H9 (cell line): ENCODE data around the gene HEBP2. TPM values are rescaled to one million over a fixed set of nuclear protein-coding genes. Genes with fewer than 3 reads are reported as not detected.

Experiments used
- DNase-seq: peaks from one replicate; pipeline ENCODE4 v3.0.0-alpha.2; 2017
- H2AFZ ChIP-seq: one replicate; pipeline ENCODE4 v1.6.1; 2013; ENCODE audit warnings: mild to moderate bottlenecking, low read length, control low read depth, moderate library complexity
- H2AK5ac ChIP-seq: 2 replicates; pipeline ENCODE4 v1.6.1; 2013; ENCODE audit warnings: low read length, control low read depth, mixed read lengths; ENCODE audit not compliant: insufficient read length
- H2BK120ac ChIP-seq: one replicate; pipeline ENCODE4 v1.6.1; 2013; ENCODE audit warnings: low read depth, mild to moderate bottlenecking, low read length, control low read depth, inconsistent platforms; ENCODE audit not compliant: poor library complexity, severe bottlenecking
- H2BK12ac ChIP-seq: 2 replicates; pipeline ENCODE4 v1.6.1; 2013; ENCODE audit warnings: low read length, control low read depth, mixed read lengths, low read depth; ENCODE audit not compliant: insufficient read length
- H2BK15ac ChIP-seq: 2 replicates; pipeline ENCODE4 v1.6.1; 2013; ENCODE audit warnings: low read depth, low read length, control low read depth
- H2BK20ac ChIP-seq: one replicate; pipeline ENCODE4 v1.6.1; 2013; ENCODE audit warnings: low read depth, mild to moderate bottlenecking, low read length, control low read depth, inconsistent platforms; ENCODE audit not compliant: poor library complexity, severe bottlenecking
- H2BK5ac ChIP-seq: 2 replicates; pipeline ENCODE4 v1.6.1; 2013; ENCODE audit warnings: low read length, control low read depth, mixed read lengths; ENCODE audit not compliant: insufficient read length
- H3K14ac ChIP-seq: 2 replicates; pipeline ENCODE4 v1.6.1; 2013; ENCODE audit warnings: low read length, control low read depth; ENCODE audit not compliant: insufficient read depth
- H3K18ac ChIP-seq: 2 replicates; pipeline ENCODE4 v1.6.1; 2013; ENCODE audit warnings: low read depth, mild to moderate bottlenecking, mixed read lengths, low read length, control low read depth; ENCODE audit not compliant: insufficient read length
- H3K23ac ChIP-seq: 2 replicates; pipeline ENCODE4 v1.6.1; 2013; ENCODE audit warnings: low read length, control low read depth, mixed read lengths, low read depth; ENCODE audit not compliant: insufficient read length
- H3K23me2 ChIP-seq: 2 replicates; pipeline ENCODE4 v1.6.1; 2013; ENCODE audit warnings: low read depth, mild to moderate bottlenecking, mixed read lengths, low read length, control low read depth; ENCODE audit not compliant: insufficient read length, poor library complexity, severe bottlenecking
- H3K27ac ChIP-seq: 2 replicates; pipeline ENCODE4 v1.5.1; 2013; ENCODE audit warnings: low read length, control low read depth, mixed read lengths, low read depth; ENCODE audit not compliant: insufficient read length
- H3K27me3 ChIP-seq: 2 replicates; pipeline ENCODE4 v1.6.1; 2013; ENCODE audit warnings: low read length, control low read depth, inconsistent platforms; ENCODE audit not compliant: insufficient read depth
- H3K4ac ChIP-seq: 2 replicates; pipeline ENCODE4 v1.6.1; 2013; ENCODE audit warnings: low read depth, mild to moderate bottlenecking, control low read depth, inconsistent platforms, low read length, moderate library complexity
- H3K4me1 ChIP-seq: 2 replicates; pipeline ENCODE4 v1.6.1; 2013; ENCODE audit warnings: low read length, control low read depth, inconsistent platforms; ENCODE audit not compliant: insufficient read depth
- H3K4me2 ChIP-seq: 2 replicates; pipeline ENCODE4 v1.6.1; 2013; ENCODE audit warnings: low read length, control low read depth, mixed read lengths; ENCODE audit not compliant: insufficient read length, insufficient read depth
- H3K56ac ChIP-seq: 2 replicates; pipeline ENCODE4 v1.6.1; 2013; ENCODE audit warnings: low read depth, mild to moderate bottlenecking, mixed read lengths, low read length, control low read depth; ENCODE audit not compliant: insufficient read length
- H3K79me1 ChIP-seq: 2 replicates; pipeline ENCODE4 v1.6.1; 2013; ENCODE audit warnings: low read depth, mild to moderate bottlenecking, moderate library complexity, low read length, control low read depth, inconsistent platforms; ENCODE audit not compliant: insufficient read depth, poor library complexity, severe bottlenecking
- H3K79me2 ChIP-seq: 2 replicates; pipeline ENCODE4 v1.6.1; 2013; ENCODE audit warnings: low read length, control low read depth, inconsistent platforms; ENCODE audit not compliant: insufficient read depth
- H3K9ac ChIP-seq: 2 replicates; pipeline ENCODE4 v1.6.1; 2013; ENCODE audit warnings: low read length, control low read depth, mixed read lengths; ENCODE audit not compliant: insufficient read length; ENCODE audit errors: extremely low read depth
- H3K9me3 ChIP-seq: one replicate; pipeline ENCODE4 v1.6.1; 2013; ENCODE audit warnings: low read depth, low read length, inconsistent platforms; ENCODE audit not compliant: control insufficient read depth
- H3T11ph ChIP-seq: one replicate; pipeline ENCODE4 v1.6.1; 2013; ENCODE audit warnings: mild to moderate bottlenecking, low read length, control low read depth, inconsistent platforms
- H4K20me1 ChIP-seq: one replicate; pipeline ENCODE4 v1.6.1; 2013; ENCODE audit not compliant: control insufficient read depth, insufficient read length, insufficient read depth
- H4K5ac ChIP-seq: 2 replicates; pipeline ENCODE4 v1.6.1; 2013; ENCODE audit warnings: low read depth, mild to moderate bottlenecking, mixed read lengths, low read length, control low read depth; ENCODE audit not compliant: insufficient read length
- H4K8ac ChIP-seq: replicated peaks from 2 replicates; pipeline ENCODE4 v1.6.1; 2013; ENCODE audit warnings: low read length, control low read depth, mixed read lengths, low read depth; ENCODE audit not compliant: insufficient read length
- H4K91ac ChIP-seq: 2 replicates; pipeline ENCODE4 v1.6.1; 2013; ENCODE audit warnings: low read depth, mild to moderate bottlenecking, moderate library complexity, mixed read lengths, low read length, control low read depth; ENCODE audit not compliant: insufficient read length
- H3K27ac Mint-ChIP-seq, 3 experiments: 2 replicates in 2 of 3; 3 replicates in 1 of 3; pipeline ENCODE4 v1.8.0; 2020 to 2021; ENCODE audit warnings: mixed read lengths in 3 of 3, mild to moderate bottlenecking in 1 of 3, moderate library complexity in 1 of 3
- H3K27me3 Mint-ChIP-seq: 2 replicates; pipeline ENCODE4 v1.8.0; 2021; ENCODE audit warnings: low read depth, mild to moderate bottlenecking, moderate library complexity, mixed read lengths
- H3K36me3 Mint-ChIP-seq, 3 experiments: 2 replicates in 2 of 3; 3 replicates in 1 of 3; pipeline ENCODE4 v1.8.0; 2020 to 2021; ENCODE audit warnings: low read depth in 3 of 3, mixed read lengths in 3 of 3; ENCODE audit not compliant: insufficient read depth in 1 of 3
- H3K4me1 Mint-ChIP-seq, 2 experiments: 2 replicates each; pipeline ENCODE4 v1.8.0; 2020; ENCODE audit warnings: mixed read lengths in 2 of 2
- H3K4me3 Mint-ChIP-seq, 2 experiments: 2 replicates in 1 of 2; 3 replicates in 1 of 2; pipeline ENCODE4 v1.8.0; 2020 to 2021; ENCODE audit warnings: mild to moderate bottlenecking in 2 of 2, mixed read lengths in 2 of 2, moderate library complexity in 1 of 2
- H3K9me3 Mint-ChIP-seq, 2 experiments: 2 replicates in 1 of 2; 3 replicates in 1 of 2; pipeline ENCODE4 v1.8.0; 2020; ENCODE audit warnings: mild to moderate bottlenecking in 2 of 2, mixed read lengths in 2 of 2, moderate library complexity in 1 of 2
- WGBS: extraction: QIAGEN DNeasy Blood & Tissue Kit; methylation state at CpG from one replicate; pipeline ENCODE4 v1.1.7; 2013; ENCODE audit warnings: missing lambda C conversion rate, low lambda C conversion rate, mixed read lengths; ENCODE audit not compliant: insufficient read length; ENCODE audit errors: extremely low coverage; 5-methylcytosine and 5-hydroxymethylcytosine counted together
- total RNA-seq: library from RNA; stranded (reverse); gene quantifications from 2 replicates; pipeline ENCODE4 v1.2.1, GENCODE V29; 2021
- TF ChIP-seq, protein P1 (sequence below): fragments of 200-600 bp; sonication (generic); conservative IDR thresholded peaks from 3 replicates; pipeline ENCODE4 v1.8.0; 2021; ENCODE audit warnings: antibody characterized with exemption, mild to moderate bottlenecking

Gene HEBP2
- total RNA-seq, 1 experiment from 2014 or later = 57.8 TPM

- H3K18ac ChIP-seq = no peak overlapping the region
- TF ChIP-seq, protein P1, sequence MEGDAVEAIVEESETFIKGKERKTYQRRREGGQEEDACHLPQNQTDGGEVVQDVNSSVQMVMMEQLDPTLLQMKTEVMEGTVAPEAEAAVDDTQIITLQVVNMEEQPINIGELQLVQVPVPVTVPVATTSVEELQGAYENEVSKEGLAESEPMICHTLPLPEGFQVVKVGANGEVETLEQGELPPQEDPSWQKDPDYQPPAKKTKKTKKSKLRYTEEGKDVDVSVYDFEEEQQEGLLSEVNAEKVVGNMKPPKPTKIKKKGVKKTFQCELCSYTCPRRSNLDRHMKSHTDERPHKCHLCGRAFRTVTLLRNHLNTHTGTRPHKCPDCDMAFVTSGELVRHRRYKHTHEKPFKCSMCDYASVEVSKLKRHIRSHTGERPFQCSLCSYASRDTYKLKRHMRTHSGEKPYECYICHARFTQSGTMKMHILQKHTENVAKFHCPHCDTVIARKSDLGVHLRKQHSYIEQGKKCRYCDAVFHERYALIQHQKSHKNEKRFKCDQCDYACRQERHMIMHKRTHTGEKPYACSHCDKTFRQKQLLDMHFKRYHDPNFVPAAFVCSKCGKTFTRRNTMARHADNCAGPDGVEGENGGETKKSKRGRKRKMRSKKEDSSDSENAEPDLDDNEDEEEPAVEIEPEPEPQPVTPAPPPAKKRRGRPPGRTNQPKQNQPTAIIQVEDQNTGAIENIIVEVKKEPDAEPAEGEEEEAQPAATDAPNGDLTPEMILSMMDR = no peak
- Mint-ChIP-seq H3K27ac (no peak overlapping the region), H3K27me3 (no peaks in the 10 kb centered on the region), H3K9me3 (no peaks in the 10 kb centered on the region; a peak in 1 of 5 replicates), H3K4me1 (no peaks in the 10 kb centered on the region; a peak in 1 of 4 replicates), H3K4me3 (no peak overlapping the region), H3K36me3 (peaks cover 19 to 50% (median 34%) of the 10 kb centered on the region in 3 experiments)
- WGBS = no CpG with 5 or more reads among the region's 6 CpGs
- peak overlapping the region; percentile 46 for H4K8ac ChIP-seq
- no peaks in the 10 kb centered on the region for H3K9me3 ChIP-seq
- H2BK15ac ChIP-seq = no peak overlapping the region
- H3K27me3 ChIP-seq = no peaks in the 10 kb centered on the region
- H3K79me1 ChIP-seq = no peaks in the 10 kb centered on the region
- no peak for DNase-seq
- H2BK12ac ChIP-seq = no peak overlapping the region
- no peak overlapping the region for H3K56ac ChIP-seq
- H4K91ac ChIP-seq = no peak overlapping the region
- H2AK5ac ChIP-seq = no peak overlapping the region
- no peak overlapping the region for H2AFZ ChIP-seq
- no peaks in the 10 kb centered on the region for H4K20me1 ChIP-seq
- no peak overlapping the region for H3K14ac ChIP-seq
- no peaks in the 10 kb centered on the region for H3K23me2 ChIP-seq
- H3K4ac ChIP-seq = no peak overlapping the region
- H2BK5ac ChIP-seq = no peak overlapping the region
- no peak overlapping the region for H3K4me2 ChIP-seq
- no peak overlapping the region for H2BK120ac ChIP-seq
- H2BK20ac ChIP-seq = no peak overlapping the region
- H3K9ac ChIP-seq = no peak overlapping the region
- H3K23ac ChIP-seq = no peak overlapping the region
- H3T11ph ChIP-seq = no peak overlapping the region
- no peaks in the 10 kb centered on the region for H3K79me2 ChIP-seq
- H4K5ac ChIP-seq = no peak overlapping the region
- H3K27ac ChIP-seq = no peak overlapping the region
- H3K4me1 ChIP-seq = no peaks in the 10 kb centered on the region
Measured at GRCh38 chr6:138421089-138421488, 17.1 kb downstream of the HEBP2 start.
